Neural cell (in vitro differentiated cells): ENCODE measurements around the gene RPL35A. TPM values are rescaled to one million over a fixed set of nuclear protein-coding genes. Genes with fewer than 3 reads are reported as not detected.

Source experiments
- H2AFZ ChIP-seq: fragments of 200-600, 300-800 bp; sonication (generic), shearing (Covaris generic); 2 replicates; pipeline ENCODE4 v1.6.0; 2014; ENCODE audit warnings: low read depth, mild to moderate bottlenecking, antibody characterized with exemption, low read length, moderate library complexity
- H3F3A ChIP-seq: fragments of 200-600 bp; shearing (Covaris generic); 2 replicates; pipeline ENCODE4 v1.6.1; 2016; ENCODE audit warnings: mild to moderate bottlenecking, moderate library complexity, mixed read lengths, antibody characterized with exemption, low read length; ENCODE audit not compliant: insufficient read depth, poor library complexity, severe bottlenecking
- H3K27ac ChIP-seq: fragments of 200-600, 300-800 bp; sonication (generic), shearing (Covaris generic); 2 replicates; pipeline ENCODE4 v1.5.1; 2014; ENCODE audit warnings: mild to moderate bottlenecking, low read length, moderate library complexity
- H3K27me3 ChIP-seq: fragments of 300-800, 200-600 bp; sonication (generic), shearing (Covaris generic); 2 replicates; pipeline ENCODE4 v1.6.0; 2014; ENCODE audit warnings: mild to moderate bottlenecking, low read depth, low read length, moderate library complexity; ENCODE audit not compliant: insufficient read depth
- H3K36me3 ChIP-seq: fragments of 300-800, 200-600 bp; sonication (generic), shearing (Covaris generic); 2 replicates; pipeline ENCODE4 v1.5.1; 2014; ENCODE audit warnings: mild to moderate bottlenecking, antibody characterized with exemption, low read length, moderate library complexity; ENCODE audit not compliant: insufficient read depth
- H3K4me2 ChIP-seq: fragments of 300-800, 200-600 bp; sonication (generic), shearing (Covaris generic); 2 replicates; pipeline ENCODE4 v1.6.0; 2014; ENCODE audit warnings: mild to moderate bottlenecking, low read length
- H3K4me3 ChIP-seq: fragments of 300-800, 200-600 bp; sonication (generic), shearing (Covaris generic); 2 replicates; pipeline ENCODE4 v1.5.1; 2014; ENCODE audit warnings: mild to moderate bottlenecking, low read length, moderate library complexity
- H3K79me2 ChIP-seq: fragments of 200-600 bp; shearing (Covaris generic); replicated peaks from 2 replicates; pipeline ENCODE4 v1.6.0; 2014; ENCODE audit warnings: mild to moderate bottlenecking, low read length, moderate library complexity; ENCODE audit not compliant: insufficient read depth
- H3K9ac ChIP-seq: fragments of 300-800, 200-600 bp; sonication (generic), shearing (Covaris generic); 2 replicates; pipeline ENCODE4 v1.6.1; 2016; ENCODE audit warnings: mild to moderate bottlenecking, low read length, mixed read lengths
- H3K9me2 ChIP-seq: fragments of 200-600 bp; shearing (Covaris generic); 2 replicates; pipeline ENCODE4 v1.6.1; 2016; ENCODE audit warnings: mild to moderate bottlenecking, low read length, mixed read lengths; ENCODE audit not compliant: insufficient read depth
- H3K9me3 ChIP-seq: fragments of 200-600, 300-800 bp; sonication (generic), shearing (Covaris generic); 2 replicates; pipeline ENCODE4 v1.6.1; 2016; ENCODE audit warnings: mild to moderate bottlenecking, mixed run types, low read length, moderate library complexity, mixed read lengths
- H4K20me1 ChIP-seq: fragments of 200-600 bp; shearing (Covaris generic); 2 replicates; pipeline ENCODE4 v1.6.1; 2016; ENCODE audit warnings: mild to moderate bottlenecking, mixed run types; ENCODE audit not compliant: insufficient read depth
- CTCF ChIP-seq: fragments of 450-650 bp; IDR thresholded peaks from 2 replicates; pipeline ENCODE4 v1.5.1; 2014; ENCODE audit warnings: antibody characterized with exemption, mild to moderate bottlenecking, moderate library complexity; ENCODE audit not compliant: poor library complexity, severe bottlenecking
- EP300 ChIP-seq: fragments of 450-650 bp; conservative IDR thresholded peaks from 2 replicates; pipeline ENCODE4 v1.6.1; 2014; ENCODE audit warnings: antibody characterized with exemption, mild to moderate bottlenecking, moderate library complexity; ENCODE audit not compliant: poor library complexity, severe bottlenecking
- EZH2 ChIP-seq: fragments of 200-600, 300-800 bp; shearing (Covaris generic), sonication (generic); IDR thresholded peaks from 2 replicates; pipeline ENCODE4 v1.6.1; 2014; ENCODE audit warnings: antibody characterized with exemption, low read length, borderline replicate concordance, mild to moderate bottlenecking; ENCODE audit not compliant: insufficient read depth, poor library complexity, severe bottlenecking
- MXI1 ChIP-seq: fragments of 450-650 bp; conservative IDR thresholded peaks from 2 replicates; pipeline ENCODE4 v1.6.1; 2014; ENCODE audit warnings: antibody characterized with exemption, mild to moderate bottlenecking; ENCODE audit not compliant: poor library complexity, severe bottlenecking
- POLR2AphosphoS5 ChIP-seq: IDR thresholded peaks from 2 replicates; pipeline ENCODE4 v1.6.1; 2012
- RAD21 ChIP-seq: fragments of 450-650 bp; conservative IDR thresholded peaks from 2 replicates; pipeline ENCODE4 v1.6.1; 2014; ENCODE audit warnings: antibody characterized with exemption, mild to moderate bottlenecking, moderate library complexity
- REST ChIP-seq: IDR thresholded peaks from 2 replicates; pipeline ENCODE4 v1.6.1; 2012; ENCODE audit warnings: borderline replicate concordance
- SMC3 ChIP-seq: fragments of 450-650 bp; conservative IDR thresholded peaks from 2 replicates; pipeline ENCODE4 v1.6.1; 2014; ENCODE audit warnings: antibody characterized with exemption, mild to moderate bottlenecking, moderate library complexity; ENCODE audit not compliant: poor library complexity
- TAF1 ChIP-seq: IDR thresholded peaks from 2 replicates; pipeline ENCODE4 v1.6.1; 2012; ENCODE audit warnings: low read depth
- polyA plus RNA-seq: library from polyadenylated mRNA; depleted of rRNA; stranded (reverse); fragments of >200 nt; gene quantifications from 2 replicates; pipeline ENCODE4 v1.2.3, GENCODE V29; 2014

The RPL35A gene
- polyA plus RNA-seq, 1 donor from 2014 or later: 1,553 TPM

- Histone ChIP-seq H4K20me1 (no peaks in the 10 kb centered on the region), H3K9me3 (no peaks in the 10 kb centered on the region), H2AFZ (no peak overlapping the region)
Observed at GRCh38 chr3:197970588-197970987, 20.6 kb downstream of the RPL35A start.

GRCh38 chr3:197974016-197974415 is 24.0 kb downstream of the RPL35A start:
- Histone ChIP-seq H3K27ac (no peak overlapping the region), H3K9ac (no peak overlapping the region), H3K9me2 (no peaks in the 10 kb centered on the region), H3K4me2 (no peak overlapping the region), H3K4me3 (no peak overlapping the region), H2AFZ (no peak overlapping the region), H3F3A (no peaks in the 10 kb centered on the region), H3K27me3 (no peaks in the 10 kb centered on the region), H3K36me3 (no peaks in the 10 kb centered on the region), H3K79me2 (no peaks in the 10 kb centered on the region), H3K9me3 (no peaks in the 10 kb centered on the region), H4K20me1 (no peaks in the 10 kb centered on the region)
- TF ChIP-seq TAF1: no peak
- no peak for TF ChIP-seq POLR2AphosphoS5
- no peak for TF ChIP-seq REST
- TF ChIP-seq MXI1: no peak
- TF ChIP-seq EP300: no peak
- TF ChIP-seq SMC3: no peak
- TF ChIP-seq CTCF: no peak

More at GRCh38 chr3:197970588-197970987, 20.6 kb downstream of the RPL35A start:
- H3K4me3 ChIP-seq: no peak overlapping the region
- no peaks in the 10 kb centered on the region for H3K27me3 ChIP-seq
- H3K4me2 ChIP-seq: no peak overlapping the region
- no peaks in the 10 kb centered on the region for H3K79me2 ChIP-seq
- no peaks in the 10 kb centered on the region for H3F3A ChIP-seq
- TF ChIP-seq REST: no peak
- no peak for TF ChIP-seq EZH2
- TF ChIP-seq CTCF: no peak
- TF ChIP-seq EP300: no peak
- TF ChIP-seq TAF1: no peak
- TF ChIP-seq POLR2AphosphoS5: no peak
- TF ChIP-seq MXI1: no peak
- TF ChIP-seq RAD21: no peak
- no peak for TF ChIP-seq SMC3
- no peaks in the 10 kb centered on the region for H3K36me3 ChIP-seq
- H3K9me2 ChIP-seq: no peaks in the 10 kb centered on the region
- H3K9ac ChIP-seq: no peak overlapping the region
- no peak overlapping the region for H3K27ac ChIP-seq
